Activated naive CD4-positive, alpha-beta T cell treated with anti-CD3 and anti-CD28 coated beads for 36 hours (primary cell): Measurements from ENCODE around the gene KCNQ1. TPM values are rescaled to one million over a fixed set of nuclear protein-coding genes. Genes with fewer than 3 reads are reported as not detected.

Experiments
- CTCF ChIA-PET: fragments of 350-600 bp; sonication (Branson Sonifier 250); formaldehyde crosslinking; loops from one replicate; lab custom pipeline; 2021; ENCODE audit warnings: antibody characterized with exemption; lab: Charles Lee
- DNase-seq: peaks from one replicate; pipeline ENCODE4 v3.0.0-alpha.2; 2020
- H3K27ac Mint-ChIP-seq: one replicate; pipeline ENCODE4 v1.8.0; 2021; ENCODE audit warnings: mild to moderate bottlenecking, mixed read lengths
- H3K27me3 Mint-ChIP-seq: one replicate; pipeline ENCODE4 v1.8.0; 2021; ENCODE audit warnings: low read depth, mixed read lengths
- H3K36me3 Mint-ChIP-seq: one replicate; pipeline ENCODE4 v1.8.0; 2021; ENCODE audit warnings: low read depth, mixed read lengths
- H3K4me1 Mint-ChIP-seq: one replicate; pipeline ENCODE4 v1.8.0; 2021; ENCODE audit warnings: low read depth, mixed read lengths
- H3K4me3 Mint-ChIP-seq: one replicate; pipeline ENCODE4 v1.8.0; 2021; ENCODE audit warnings: mild to moderate bottlenecking, moderate library complexity, mixed read lengths
- H3K9me3 Mint-ChIP-seq: one replicate; pipeline ENCODE4 v1.8.0; 2021; ENCODE audit warnings: mixed read lengths
- intact Hi-C: fragments of 100-400 bp; cut with micrococcal nuclease; formaldehyde crosslinking; loops from one replicate; pipeline ENCODE4 v1.15.1; 2023
- total RNA-seq, 2 experiments: library from RNA; stranded (reverse); gene quantifications; one replicate each; pipeline ENCODE4 v1.2.3, GENCODE V29; 2021

The KCNQ1 gene
- total RNA-seq, 2 experiments from 2014 or later: 10.6 to 10.8 TPM

DNA sequence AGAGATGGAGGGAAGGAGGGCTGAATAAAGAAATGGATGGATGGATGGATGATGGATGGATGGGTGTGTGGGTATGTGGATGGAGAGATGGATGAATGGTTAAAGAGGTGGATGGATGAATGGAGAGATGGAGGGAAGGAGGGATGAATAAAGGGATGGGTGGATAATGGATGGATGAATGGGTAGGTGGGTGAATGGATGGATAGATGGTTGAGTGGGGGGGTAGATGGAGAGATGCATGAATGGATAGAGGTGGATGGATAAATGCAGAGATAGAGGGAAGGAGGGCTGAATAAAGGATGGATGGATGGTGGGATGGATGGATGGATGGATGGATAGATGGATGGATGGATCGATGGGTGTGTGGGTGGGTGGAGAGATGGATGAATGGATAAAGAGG, 369.2 kb downstream of the KCNQ1 start:
- CTCF ChIA-PET: no interaction called here
- H3K27me3 Mint-ChIP-seq: no peaks in the 10 kb centered on the region
- H3K4me1 Mint-ChIP-seq: peaks cover 24% of the 10 kb centered on the region
- H3K4me3 Mint-ChIP-seq: no peak overlapping the region
- H3K36me3 Mint-ChIP-seq: peaks cover 25% of the 10 kb centered on the region
- DNase-seq: no peak
- intact Hi-C loops: no loop called here
- H3K27ac Mint-ChIP-seq: no peak overlapping the region
- peaks cover 33% of the 10 kb centered on the region for H3K9me3 Mint-ChIP-seq

- CTCF ChIA-PET: interaction anchor here (0.7 kb wide), 1 partner anchor 184 kb away, joined by 3 read pairs; no protein-coding TSS in a partner anchor
- intact Hi-C loops: no loop called here
- Mint-ChIP-seq H3K36me3 (peaks cover 29% of the 10 kb centered on the region), H3K27ac (no peak overlapping the region), H3K27me3 (no peaks in the 10 kb centered on the region), H3K4me3 (no peak overlapping the region), H3K9me3 (peaks cover 39% of the 10 kb centered on the region), H3K4me1 (peaks cover 24% of the 10 kb centered on the region)
- DNase-seq: no peak
These were observed 369.9 kb downstream of the KCNQ1 start for GRCh38 chr11:2814751-2815150.

DNA sequence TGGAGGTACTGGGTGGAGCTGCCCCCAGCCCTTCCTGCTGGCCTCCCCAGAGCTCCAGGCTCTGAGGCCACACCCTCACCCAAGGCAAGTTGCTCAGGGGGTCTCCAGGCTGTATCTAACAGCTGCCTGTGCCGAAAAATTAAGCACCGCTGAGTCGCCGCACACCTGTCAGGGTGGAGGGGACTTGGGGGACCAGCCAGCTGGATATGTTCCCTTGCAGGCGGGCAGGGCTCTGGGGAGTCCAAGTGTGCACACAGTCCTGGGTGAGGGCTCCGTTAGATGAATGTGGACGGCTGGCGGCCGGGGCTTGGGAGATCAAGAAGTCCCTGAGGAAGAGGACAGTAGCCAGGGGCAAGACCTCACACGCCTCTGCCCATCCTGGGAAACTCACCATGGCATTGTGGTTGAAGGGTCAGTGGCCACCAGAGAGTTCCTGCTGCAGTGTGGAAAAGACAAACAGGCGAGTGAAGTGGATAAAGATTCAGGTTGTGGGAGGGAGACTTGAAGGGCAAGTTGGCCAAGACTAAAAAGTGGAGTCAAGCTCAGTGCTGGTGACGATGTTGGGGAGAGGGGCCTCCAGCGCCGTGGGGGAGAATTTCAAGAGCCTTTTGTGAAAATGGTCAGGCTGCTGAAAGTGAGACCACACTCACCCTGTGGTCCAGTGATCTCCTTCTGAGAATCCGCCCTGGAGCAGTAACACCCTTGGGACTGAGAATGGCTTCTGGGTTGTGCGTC, 371.1 kb downstream of the KCNQ1 start:
- no peak for DNase-seq
- Mint-ChIP-seq H3K36me3 (peaks cover 35% of the 10 kb centered on the region), H3K9me3 (peaks cover 39% of the 10 kb centered on the region), H3K4me3 (no peak overlapping the region), H3K27ac (no peak overlapping the region), H3K27me3 (no peaks in the 10 kb centered on the region), H3K4me1 (peaks cover 23% of the 10 kb centered on the region)
- CTCF ChIA-PET: no interaction called here
- intact Hi-C loops: no loop called here

DNA sequence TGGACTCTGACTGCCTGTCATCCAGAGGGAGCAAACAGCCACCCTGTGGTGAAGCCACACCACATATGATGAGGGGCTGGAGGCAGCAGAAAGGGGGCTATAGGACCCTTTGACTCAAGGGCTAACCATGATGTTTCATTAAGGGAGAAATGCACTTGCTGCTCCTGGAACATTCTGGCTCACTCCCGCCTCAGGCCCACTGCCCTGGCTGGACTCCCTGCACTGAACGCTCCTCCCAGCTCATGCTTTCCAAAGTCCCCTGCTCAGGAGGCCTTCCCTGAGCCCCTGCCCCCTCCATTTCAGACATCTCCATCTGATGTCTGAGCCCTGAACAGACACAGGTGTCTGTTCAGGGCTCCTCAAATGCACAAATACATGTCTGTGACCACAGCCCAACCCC, 371.7 kb downstream of the KCNQ1 start:
- Mint-ChIP-seq H3K4me3 (no peak overlapping the region), H3K9me3 (peaks cover 39% of the 10 kb centered on the region)
- CTCF ChIA-PET: no interaction called here

DNA sequence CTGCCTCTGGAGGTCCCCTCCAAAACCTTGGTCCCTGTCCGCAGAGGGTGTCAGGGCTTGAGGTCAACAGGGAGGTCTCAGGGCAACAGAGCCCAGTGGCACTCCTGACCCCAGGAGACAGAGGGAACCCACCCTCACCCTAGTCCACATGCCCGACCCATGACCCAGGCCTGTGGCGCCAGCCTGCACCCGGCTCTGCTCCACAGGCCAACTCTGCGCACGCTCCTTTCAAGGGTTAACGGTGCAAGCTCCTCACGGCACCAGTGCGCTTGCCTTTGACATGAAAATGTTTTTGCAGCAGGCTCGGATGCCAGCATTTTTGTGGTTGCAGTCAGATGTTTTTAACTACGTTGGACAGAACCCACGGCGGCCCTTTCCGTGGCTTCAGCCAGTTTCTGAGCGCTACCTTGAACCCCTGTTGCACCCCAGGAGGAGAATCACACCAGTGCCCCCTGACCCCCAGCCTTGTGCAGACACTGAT, 372.2 kb downstream of the KCNQ1 start:
- no peaks in the 10 kb centered on the region for H3K27me3 Mint-ChIP-seq
- CTCF ChIA-PET: no interaction called here
- no peak overlapping the region for H3K27ac Mint-ChIP-seq
- H3K4me1 Mint-ChIP-seq: peaks cover 14% of the 10 kb centered on the region
- DNase-seq: no peak
- intact Hi-C loops: no loop called here
- H3K9me3 Mint-ChIP-seq: peaks cover 39% of the 10 kb centered on the region
- H3K36me3 Mint-ChIP-seq: peaks cover 40% of the 10 kb centered on the region
- H3K4me3 Mint-ChIP-seq: no peak overlapping the region

More for the DNA sequence above, 371.7 kb downstream of the KCNQ1 start:
- no peak for DNase-seq
- H3K36me3 Mint-ChIP-seq: peaks cover 35% of the 10 kb centered on the region
- no peak overlapping the region for H3K27ac Mint-ChIP-seq
- intact Hi-C loops: no loop called here
- H3K27me3 Mint-ChIP-seq: no peaks in the 10 kb centered on the region
- H3K4me1 Mint-ChIP-seq: peaks cover 17% of the 10 kb centered on the region

GRCh38 chr11:2817431-2817830, 372.6 kb downstream of the KCNQ1 start:
- intact Hi-C loops: no loop called here
- Mint-ChIP-seq H3K4me3 (no peak overlapping the region), H3K4me1 (peaks cover 10% of the 10 kb centered on the region), H3K27ac (no peak overlapping the region), H3K27me3 (no peaks in the 10 kb centered on the region), H3K36me3 (peaks cover 43% of the 10 kb centered on the region), H3K9me3 (peaks cover 40% of the 10 kb centered on the region)
- DNase-seq: no peak
- CTCF ChIA-PET: no interaction called here

DNA sequence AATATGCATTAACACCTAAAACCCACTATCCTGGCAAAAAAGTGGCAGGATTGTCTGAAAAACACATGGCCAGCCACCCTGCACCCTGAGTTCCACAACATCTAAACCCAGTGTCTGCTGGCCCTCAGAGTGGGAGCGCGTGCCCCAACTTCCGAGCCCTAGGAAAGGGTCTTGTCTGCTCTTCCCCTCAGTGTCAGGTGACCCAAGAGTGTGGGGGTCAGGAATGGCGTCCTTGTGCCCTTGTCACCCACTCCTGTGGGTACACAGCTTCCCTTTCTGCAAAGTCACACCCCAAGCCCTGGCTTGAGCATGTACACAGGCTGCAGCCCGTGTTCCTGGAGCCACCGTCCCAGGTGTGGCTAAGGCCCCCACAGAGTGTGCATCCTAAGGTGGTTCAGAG, 373.2 kb downstream of the KCNQ1 start:
- no peaks in the 10 kb centered on the region for H3K27me3 Mint-ChIP-seq
- CTCF ChIA-PET: no interaction called here
- intact Hi-C loops: no loop called here

GRCh38 chr11:2818503-2818902, 373.7 kb downstream of the KCNQ1 start:
- Mint-ChIP-seq H3K27ac (no peak overlapping the region), H3K4me3 (no peak overlapping the region), H3K36me3 (peaks cover 49% of the 10 kb centered on the region), H3K27me3 (no peaks in the 10 kb centered on the region), H3K9me3 (peaks cover 45% of the 10 kb centered on the region), H3K4me1 (no peaks in the 10 kb centered on the region)
- DNase-seq: no peak
- intact Hi-C loops: no loop called here
- CTCF ChIA-PET: no interaction called here

More for the DNA sequence above, 373.2 kb downstream of the KCNQ1 start:
- peaks cover 45% of the 10 kb centered on the region for H3K9me3 Mint-ChIP-seq
- H3K4me3 Mint-ChIP-seq: no peak overlapping the region
- H3K27ac Mint-ChIP-seq: no peak overlapping the region
- H3K36me3 Mint-ChIP-seq: peaks cover 48% of the 10 kb centered on the region
- peaks cover 4% of the 10 kb centered on the region for H3K4me1 Mint-ChIP-seq
- no peak for DNase-seq

- Mint-ChIP-seq H3K36me3 (peaks cover 47% of the 10 kb centered on the region), H3K27ac (no peak overlapping the region), H3K4me3 (no peak overlapping the region), H3K9me3 (peaks cover 40% of the 10 kb centered on the region), H3K4me1 (no peaks in the 10 kb centered on the region), H3K27me3 (no peaks in the 10 kb centered on the region)
- intact Hi-C loops: no loop called here
- no peak for DNase-seq
- CTCF ChIA-PET: no interaction called here
These were observed 374.5 kb downstream of the KCNQ1 start for GRCh38 chr11:2819316-2819715.

DNA sequence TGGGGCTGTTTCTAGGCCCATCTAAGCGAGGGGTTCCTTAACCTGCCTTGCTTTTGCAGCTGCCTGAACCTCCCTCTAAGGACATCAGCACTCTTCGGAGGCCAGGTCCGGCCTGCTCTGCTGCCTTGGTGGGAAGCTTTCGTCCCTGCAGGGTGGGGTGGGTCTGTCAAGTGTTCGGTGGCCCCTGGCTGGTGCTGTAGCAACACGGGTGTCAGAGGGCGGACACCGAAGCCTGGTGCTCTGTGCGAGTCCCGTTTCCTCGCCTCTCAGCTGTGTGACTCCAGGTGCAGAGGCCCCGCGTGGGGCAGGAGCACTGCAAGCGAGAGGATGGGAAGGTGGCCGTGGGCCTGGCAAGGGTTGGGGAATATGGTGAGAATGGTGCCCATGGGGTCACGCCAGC, 376.2 kb downstream of the KCNQ1 start:
- CTCF ChIA-PET: no interaction called here
- H3K4me1 Mint-ChIP-seq: no peaks in the 10 kb centered on the region
- no peak overlapping the region for H3K4me3 Mint-ChIP-seq
- intact Hi-C loops: no loop called here
- H3K27me3 Mint-ChIP-seq: no peaks in the 10 kb centered on the region
- no peak overlapping the region for H3K27ac Mint-ChIP-seq
- no peak for DNase-seq
- H3K36me3 Mint-ChIP-seq: peaks cover 44% of the 10 kb centered on the region
- peaks cover 35% of the 10 kb centered on the region for H3K9me3 Mint-ChIP-seq

DNA sequence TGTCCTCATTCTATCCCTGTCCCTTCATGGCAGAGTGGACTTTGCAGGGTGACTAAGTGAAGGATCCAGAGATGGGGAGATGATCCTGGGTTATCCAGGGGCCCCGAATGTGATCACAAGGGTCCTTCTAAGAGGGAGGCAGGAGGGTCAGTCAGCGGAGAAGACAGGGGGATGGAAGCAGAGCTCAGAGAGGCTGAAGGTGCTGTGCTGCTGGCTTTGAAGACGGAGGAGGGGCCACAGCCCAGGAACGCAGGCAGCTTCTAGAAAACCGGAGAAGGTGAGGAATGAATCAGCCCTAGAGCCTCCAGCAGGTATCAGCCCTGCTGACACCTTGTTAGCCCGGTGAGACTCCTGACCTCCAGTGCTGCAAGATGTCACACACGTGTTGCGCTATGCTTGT, 377.1 kb downstream of the KCNQ1 start:
- Mint-ChIP-seq H3K9me3 (peaks cover 30% of the 10 kb centered on the region), H3K36me3 (peaks cover 38% of the 10 kb centered on the region), H3K27me3 (no peaks in the 10 kb centered on the region), H3K27ac (no peak overlapping the region), H3K4me1 (no peaks in the 10 kb centered on the region), H3K4me3 (no peak overlapping the region)
- CTCF ChIA-PET: no interaction called here
- DNase-seq: no peak
- intact Hi-C loops: no loop called here

GRCh38 chr11:2824851-2825250, 380.0 kb downstream of the KCNQ1 start:
- H3K9me3 Mint-ChIP-seq: peaks cover 32% of the 10 kb centered on the region
- H3K27me3 Mint-ChIP-seq: no peaks in the 10 kb centered on the region
- CTCF ChIA-PET: no interaction called here
- H3K4me3 Mint-ChIP-seq: no peak overlapping the region
- H3K27ac Mint-ChIP-seq: no peak overlapping the region
- intact Hi-C loops: no loop called here
- H3K4me1 Mint-ChIP-seq: no peaks in the 10 kb centered on the region
- H3K36me3 Mint-ChIP-seq: peaks cover 39% of the 10 kb centered on the region
- DNase-seq: no peak

- intact Hi-C loops: no loop called here
- Mint-ChIP-seq H3K36me3 (peaks cover 37% of the 10 kb centered on the region), H3K27ac (no peak overlapping the region), H3K4me3 (no peak overlapping the region), H3K4me1 (no peaks in the 10 kb centered on the region), H3K27me3 (no peaks in the 10 kb centered on the region), H3K9me3 (peaks cover 32% of the 10 kb centered on the region)
- CTCF ChIA-PET: no interaction called here
- DNase-seq: no peak
These were observed 380.6 kb downstream of the KCNQ1 start for GRCh38 chr11:2825261-2825888.
